HG03108 (cell line): ENCODE data around the gene SLC25A30.
"Not testable (repeated sequence)": the region's sequence is repeated elsewhere in the genome, so short reads cannot be mapped to it uniquely, and the experiment has no call there.

ENCODE experiments used
- ATAC-seq: cut with Tn5 transposase; IDR thresholded peaks from one replicate; pipeline ENCODE4 v1.9.1; 2021; ENCODE audit warnings: moderate library complexity; ENCODE audit not compliant: unreplicated experiment

The SLC25A30 gene

DNA sequence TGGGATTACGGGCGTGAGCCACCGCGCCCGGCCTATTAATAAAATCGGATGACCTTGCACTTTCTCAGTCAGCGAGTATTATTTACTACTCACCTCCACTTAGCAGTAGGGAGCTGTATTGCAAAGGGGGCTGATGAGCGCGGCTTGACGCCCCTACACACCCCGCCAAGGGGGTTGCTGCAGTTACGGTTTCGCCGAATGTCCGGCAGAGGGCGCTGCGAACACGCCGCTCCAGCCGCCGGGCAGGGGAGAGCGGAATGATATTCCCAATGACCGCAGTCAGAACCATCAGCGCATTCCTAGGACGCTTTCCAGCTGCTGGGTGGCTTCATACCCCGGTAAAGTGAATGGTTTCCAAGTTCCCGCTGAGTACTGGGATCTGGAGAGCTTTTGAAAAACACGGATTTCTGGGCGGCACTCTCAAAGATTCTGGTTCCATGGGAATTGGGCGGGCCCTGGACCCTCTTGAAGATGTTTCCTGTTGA lies 47.2 kb downstream of the SLC25A30 start:
- ATAC-seq: no peak

DNA sequence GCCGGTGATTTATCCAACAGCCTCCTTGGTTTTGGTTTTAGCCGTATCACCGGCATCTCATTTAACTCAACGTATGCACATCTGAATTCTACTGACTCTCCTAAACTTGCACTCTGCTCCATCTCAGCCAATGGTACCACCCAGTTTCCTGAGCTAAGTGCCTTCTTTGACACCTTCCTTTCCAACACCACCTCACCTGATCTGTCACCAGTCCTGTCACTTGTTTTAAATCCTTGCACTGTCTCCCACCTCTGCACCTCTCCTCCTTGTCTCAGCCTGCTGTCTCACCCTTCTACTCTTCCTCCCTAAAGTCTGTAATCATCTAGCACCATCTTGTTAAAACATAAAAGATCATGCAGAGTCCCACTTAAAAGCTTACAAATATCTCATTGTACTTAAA lies 49.1 kb downstream of the SLC25A30 start:
- no peak for ATAC-seq

DNA sequence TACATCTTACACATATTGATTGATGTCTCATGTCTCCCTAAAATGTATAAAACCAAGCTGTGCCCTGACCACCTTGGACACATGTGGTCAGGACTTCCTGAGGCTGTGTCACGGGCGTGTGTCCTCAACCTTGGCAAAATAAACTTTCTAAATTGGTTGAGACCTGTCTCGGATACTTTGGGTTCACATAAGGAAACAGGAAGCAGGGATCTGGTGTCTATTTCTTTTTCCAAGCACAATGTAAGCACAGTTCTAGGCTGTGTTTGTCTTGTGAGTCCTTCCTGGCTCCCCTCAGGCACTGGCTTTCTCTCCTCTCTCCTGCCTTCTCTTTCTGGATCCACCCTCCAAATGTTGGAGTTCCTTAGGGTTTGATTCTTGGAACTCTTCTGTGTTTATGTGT lies 49.6 kb downstream of the SLC25A30 start:
- no peak for ATAC-seq

DNA sequence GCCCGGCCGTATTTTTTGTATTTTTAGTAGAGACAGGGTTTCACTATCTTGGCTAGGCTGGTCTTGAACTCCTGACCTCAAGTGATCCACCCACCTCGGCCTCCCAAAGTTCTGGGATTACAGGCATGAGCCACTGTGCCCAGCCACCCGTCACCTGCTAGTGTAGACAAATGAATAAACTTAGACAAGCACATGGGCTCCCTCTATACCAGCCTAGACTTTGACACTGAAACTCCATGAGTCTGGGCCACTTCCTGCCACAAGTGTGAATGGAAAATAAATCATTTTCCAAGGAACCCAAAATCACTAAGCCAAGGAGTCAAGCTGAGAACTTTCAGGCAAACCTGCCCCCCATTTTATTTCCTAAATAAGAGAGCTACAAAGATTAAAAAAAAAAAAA lies 50.2 kb downstream of the SLC25A30 start:
- ATAC-seq: no peak

DNA sequence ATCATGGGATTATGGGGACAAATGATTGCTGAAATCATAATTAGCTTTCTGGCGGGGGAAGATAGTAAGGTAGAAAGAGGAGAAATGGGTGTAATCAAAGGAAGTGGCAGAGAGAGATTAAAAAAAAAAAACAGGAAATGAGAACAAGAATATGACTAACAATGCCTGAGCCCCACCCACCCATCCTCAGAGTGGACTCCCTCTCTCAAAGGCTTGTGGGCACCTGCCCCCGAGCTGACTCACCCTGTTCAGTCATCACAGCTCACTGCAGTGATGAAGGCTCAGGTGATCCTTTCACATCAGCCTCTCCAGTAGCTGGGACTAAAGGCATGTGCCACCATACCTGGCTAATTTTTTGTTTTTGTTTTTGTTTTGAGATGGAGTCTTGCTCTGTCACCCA lies 50.8 kb downstream of the SLC25A30 start:
- ATAC-seq: peak; percentile 98

DNA sequence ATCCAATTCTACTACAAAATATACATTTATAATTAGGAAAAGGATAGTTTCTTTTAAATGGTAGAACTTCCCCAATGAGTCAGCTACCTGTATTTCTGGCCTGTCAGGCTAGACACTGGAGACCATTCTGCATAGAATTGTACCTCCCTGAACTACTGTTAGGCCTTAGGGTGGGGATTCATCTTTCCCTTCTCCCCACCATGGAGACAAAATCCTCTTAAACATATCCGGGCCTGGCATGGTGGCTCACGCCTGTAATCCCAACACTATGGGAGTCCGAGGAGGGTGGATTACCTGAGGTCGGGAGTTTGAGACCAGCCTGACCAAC lies 52.7 kb downstream of the SLC25A30 start:
- no peak for ATAC-seq

DNA sequence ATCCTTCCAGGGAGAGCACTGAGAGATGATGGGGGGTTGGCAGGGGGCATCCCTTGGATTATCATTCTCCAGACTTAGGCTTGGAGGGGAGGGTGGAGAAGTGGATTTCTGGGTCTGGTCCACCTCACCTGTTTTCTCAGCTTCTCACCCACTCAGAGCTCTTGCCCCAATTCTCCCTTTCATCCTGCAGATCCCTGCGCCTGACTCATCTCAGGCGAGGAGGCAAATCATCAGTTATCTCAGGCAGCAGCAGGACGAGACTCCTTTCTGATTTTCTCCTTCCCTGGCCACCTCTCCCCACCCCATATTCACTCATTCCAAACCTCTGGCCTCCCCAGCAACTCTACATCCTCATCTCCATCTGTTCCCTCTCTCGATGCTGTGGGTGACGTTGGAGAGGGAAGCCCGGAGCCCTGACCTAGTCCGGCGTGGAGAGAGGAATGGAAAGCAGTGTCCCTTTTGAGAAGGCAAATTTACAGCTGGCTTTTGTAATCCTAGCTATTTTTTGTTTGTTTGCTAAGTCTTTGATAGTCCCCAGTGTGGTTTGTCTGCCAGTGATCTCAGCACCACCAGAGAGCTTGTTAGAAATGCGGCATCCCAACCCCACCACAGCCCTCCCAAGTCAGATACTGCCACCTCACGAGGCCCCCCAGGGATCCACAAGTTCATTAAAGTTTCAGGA lies 53.2 kb downstream of the SLC25A30 start:
- ATAC-seq: no peak

DNA sequence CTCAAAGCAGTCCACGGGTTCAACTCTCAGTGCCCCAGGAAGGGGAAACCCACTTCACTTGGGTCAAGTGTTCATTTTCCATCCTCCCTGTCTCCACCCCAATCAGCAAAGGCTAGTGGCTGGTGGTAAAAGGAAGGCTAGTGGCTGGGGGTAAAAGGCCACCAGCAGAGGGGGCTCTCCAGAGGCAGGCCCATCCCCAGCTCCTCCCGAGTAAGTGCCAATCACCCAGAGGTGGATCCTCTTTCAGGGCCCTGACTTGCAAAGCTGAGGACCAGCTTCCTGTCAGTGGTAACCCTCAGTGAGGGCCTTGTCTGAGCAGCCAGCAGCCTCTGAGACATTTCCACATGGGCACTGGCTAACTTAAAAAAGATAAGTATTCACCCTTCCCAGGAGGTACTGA lies 55.2 kb downstream of the SLC25A30 start:
- ATAC-seq: no peak

DNA sequence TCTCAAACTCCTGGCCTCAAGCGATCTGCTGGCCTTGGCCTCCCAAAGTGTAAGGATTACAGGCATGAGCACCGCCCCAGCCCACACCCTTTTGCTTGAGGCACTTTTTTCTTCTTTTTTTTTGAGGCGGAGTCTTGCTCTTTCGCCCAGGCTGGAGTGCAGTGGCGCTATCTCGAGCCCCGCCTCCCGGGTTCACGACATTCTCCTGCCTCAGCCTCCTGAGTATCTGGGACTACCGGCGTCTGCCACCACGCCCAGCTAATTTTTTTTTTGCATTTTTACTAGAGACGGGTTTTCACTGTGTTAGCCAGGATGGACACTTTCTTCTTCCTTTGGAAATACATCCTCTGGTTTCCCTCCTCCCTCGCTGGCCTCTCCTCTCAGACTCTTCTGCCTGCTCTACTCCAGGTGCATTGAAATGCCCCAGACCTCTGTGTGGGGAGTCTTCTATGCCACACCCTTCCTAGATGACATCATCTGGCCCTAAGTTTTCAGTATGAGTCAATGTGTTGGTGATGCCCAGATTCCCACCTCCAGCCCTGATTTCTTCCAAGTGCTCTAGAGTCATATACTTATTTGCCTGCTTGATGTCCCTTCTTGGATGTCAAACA lies 56.5 kb downstream of the SLC25A30 start:
- no peak for ATAC-seq

DNA sequence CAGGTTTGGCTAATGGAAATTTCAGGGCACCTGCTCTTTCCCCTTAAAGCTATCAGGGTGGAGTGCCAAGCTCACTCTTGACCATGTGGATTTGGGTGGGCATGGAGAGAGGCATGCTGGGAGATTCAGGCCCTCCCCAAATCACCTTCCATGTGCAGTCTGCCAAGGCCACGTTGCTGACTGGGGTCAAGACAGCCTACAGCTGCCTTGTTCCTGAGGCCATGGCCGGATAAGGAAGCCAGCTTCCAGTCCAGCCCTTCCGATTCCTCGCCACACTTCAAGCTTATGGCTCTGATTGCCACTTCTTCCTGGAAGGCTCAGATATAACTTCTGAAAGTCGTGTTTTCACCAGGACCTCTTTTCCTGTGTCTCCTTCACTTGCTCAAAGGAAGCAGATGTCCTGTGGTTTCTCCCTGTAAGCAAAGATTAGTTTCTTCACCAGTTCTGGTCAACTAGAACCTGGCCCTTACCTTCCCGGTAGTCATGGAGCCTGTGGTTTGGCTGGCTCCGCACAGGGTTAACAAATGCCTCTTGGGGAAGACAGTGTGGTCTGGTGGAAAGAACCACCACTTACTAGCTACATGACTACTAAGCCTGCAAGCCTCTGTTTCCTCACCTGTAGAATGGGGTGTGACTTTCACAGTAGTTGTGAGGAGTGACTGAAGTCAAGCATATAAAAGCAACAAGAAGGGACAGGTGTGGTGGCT lies 61.1 kb downstream of the SLC25A30 start:
- ATAC-seq: no peak

DNA sequence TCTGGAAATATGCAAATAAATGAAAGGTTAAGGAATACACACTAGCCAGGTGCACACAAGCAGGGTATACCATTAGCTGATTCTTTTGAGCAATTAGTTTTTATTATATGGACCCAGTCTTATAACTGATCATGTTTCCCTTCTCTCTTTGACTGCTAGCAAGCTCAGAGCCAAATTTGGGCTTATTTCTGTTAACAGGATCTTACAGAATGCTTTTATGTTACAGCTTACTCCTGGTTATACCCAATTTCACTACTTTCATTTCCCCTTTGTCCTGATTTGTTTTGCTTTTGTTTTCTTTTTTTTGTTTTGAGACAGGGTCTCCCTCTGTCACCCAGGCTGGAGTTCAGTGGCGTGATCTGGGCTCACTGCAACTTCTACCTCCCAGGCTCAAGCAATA lies 64.3 kb downstream of the SLC25A30 start:
- ATAC-seq: no peak

DNA sequence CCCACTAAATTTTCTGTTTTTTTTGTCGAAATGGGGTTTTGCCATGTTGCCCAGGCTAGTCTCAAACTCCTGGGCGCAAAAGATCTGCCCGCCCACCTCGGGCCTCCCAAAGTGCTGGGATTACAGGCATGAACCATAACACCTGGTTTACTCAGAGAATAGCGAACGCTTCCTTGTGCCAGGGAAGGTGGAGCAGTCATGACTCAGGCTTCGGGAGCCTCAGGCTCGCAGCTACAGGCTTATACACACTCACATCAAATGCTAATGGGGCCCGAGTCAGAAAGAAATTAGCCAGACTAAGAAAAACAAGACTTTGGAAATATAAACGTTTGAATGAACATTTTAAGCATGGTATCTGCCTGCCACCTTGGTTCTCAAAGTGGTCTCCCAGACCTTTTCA lies 66.1 kb downstream of the SLC25A30 start:
- no peak for ATAC-seq

DNA sequence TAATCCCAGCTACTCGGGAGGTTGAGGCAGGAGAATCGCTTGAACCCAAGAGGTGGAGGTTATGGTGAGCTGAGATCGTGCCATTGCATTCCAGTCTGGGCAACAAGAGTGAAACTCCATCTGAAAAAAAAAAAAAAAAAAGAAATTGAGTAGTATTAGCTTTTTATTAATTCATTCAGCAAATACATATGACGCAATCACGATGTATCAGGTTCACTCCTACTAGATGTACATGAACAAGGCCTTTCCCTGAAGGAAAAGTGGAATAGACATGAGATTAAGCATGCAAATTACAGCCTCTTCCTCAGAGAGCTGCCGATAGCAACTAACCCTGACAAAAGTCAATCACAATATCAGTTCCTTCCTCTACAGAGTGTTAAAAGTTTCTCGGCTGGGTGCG lies 68.0 kb downstream of the SLC25A30 start:
- no peak for ATAC-seq

DNA sequence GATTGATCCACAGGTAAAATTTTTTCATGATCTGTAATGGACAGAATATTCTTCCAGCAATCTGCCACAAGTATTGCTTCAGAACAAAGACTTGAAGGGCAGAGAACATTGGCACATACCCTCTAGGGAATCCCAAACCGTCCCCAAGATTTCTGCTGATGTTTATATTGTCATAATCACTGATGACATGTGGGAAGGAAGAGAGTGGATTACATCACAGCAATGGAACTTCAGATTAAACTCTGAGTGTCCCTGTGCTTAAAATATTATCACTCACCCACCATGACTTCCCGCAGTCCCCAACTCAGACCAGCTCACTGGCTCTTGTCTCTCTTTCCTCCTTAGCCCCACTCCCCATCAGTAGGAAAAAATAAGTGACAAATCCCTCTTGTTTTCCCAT lies 68.7 kb downstream of the SLC25A30 start:
- ATAC-seq: no peak

DNA sequence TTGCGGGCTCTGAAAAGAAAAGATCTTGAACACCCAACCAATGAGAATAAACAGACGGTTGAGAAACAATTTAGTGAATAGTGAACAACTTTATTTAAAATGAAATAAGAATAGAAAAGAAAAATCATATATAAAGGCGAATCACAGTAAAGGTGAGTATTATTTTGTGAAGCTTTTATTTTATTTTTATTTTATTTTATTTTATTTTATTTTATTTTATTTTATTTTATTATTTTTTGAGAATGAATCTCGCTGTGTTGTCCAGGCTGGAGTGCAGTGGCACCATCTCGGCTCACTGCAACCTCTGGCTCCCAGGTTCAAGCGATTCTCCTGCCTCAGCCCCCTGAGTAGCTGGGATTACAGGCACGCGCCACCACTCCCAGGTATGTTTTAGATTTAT lies 74.1 kb downstream of the SLC25A30 start:
- not testable (repeated sequence) for ATAC-seq
